Trophoblast cell (in vitro differentiated cells and primary cell): ENCODE results near the gene C4B.

Experiments
- DNase-seq, 2 donors: peaks; one replicate each; pipeline ENCODE4 v3.0.0-alpha.2; 2016
- H2AFZ ChIP-seq: 2 replicates; pipeline ENCODE4 v1.6.1; 2013; ENCODE audit warnings: low read length, moderate library complexity, mild to moderate bottlenecking; ENCODE audit not compliant: insufficient read depth, poor library complexity
- H2AK5ac ChIP-seq: 2 replicates; pipeline ENCODE4 v1.6.1; 2013; ENCODE audit warnings: mild to moderate bottlenecking, low read length
- H2BK120ac ChIP-seq: 2 replicates; pipeline ENCODE4 v1.6.1; 2013; ENCODE audit warnings: low read length, mild to moderate bottlenecking, moderate library complexity; ENCODE audit not compliant: insufficient read depth, poor library complexity
- H2BK12ac ChIP-seq: 2 replicates; pipeline ENCODE4 v1.6.1; 2013; ENCODE audit warnings: mild to moderate bottlenecking, low read length, moderate library complexity
- H2BK5ac ChIP-seq: 2 replicates; pipeline ENCODE4 v1.6.1; 2013; ENCODE audit warnings: low read length, low read depth, moderate library complexity, mild to moderate bottlenecking; ENCODE audit not compliant: poor library complexity
- H3K14ac ChIP-seq: 2 replicates; pipeline ENCODE4 v1.6.1; 2013; ENCODE audit warnings: mild to moderate bottlenecking, low read length
- H3K18ac ChIP-seq: 2 replicates; pipeline ENCODE4 v1.6.1; 2013; ENCODE audit warnings: mild to moderate bottlenecking, low read length
- H3K23ac ChIP-seq: 2 replicates; pipeline ENCODE4 v1.6.1; 2013; ENCODE audit warnings: low read length
- H3K27ac ChIP-seq: 2 replicates; pipeline ENCODE4 v1.5.1; 2013; ENCODE audit warnings: low read depth, mild to moderate bottlenecking, inconsistent platforms, low read length, moderate library complexity
- H3K27me3 ChIP-seq: 2 replicates; pipeline ENCODE4 v1.6.1; 2013; ENCODE audit warnings: inconsistent platforms, mild to moderate bottlenecking, low read length, moderate library complexity; ENCODE audit not compliant: insufficient read depth
- H3K36me3 ChIP-seq, 2 experiments: 1 replicate in 1 of 2; 2 replicates in 1 of 2; pipeline ENCODE4 v1.6.1; 2013; ENCODE audit warnings: low read length in 2 of 2, mild to moderate bottlenecking in 2 of 2, moderate library complexity in 1 of 2; ENCODE audit not compliant: insufficient read depth in 2 of 2, control insufficient read depth in 1 of 2
- H3K4ac ChIP-seq: 2 replicates; pipeline ENCODE4 v1.6.1; 2013; ENCODE audit warnings: low read depth, mild to moderate bottlenecking, low read length, moderate library complexity
- H3K4me1 ChIP-seq, 2 experiments: 1 replicate in 1 of 2; 2 replicates in 1 of 2; pipeline ENCODE4 v1.6.1; 2013; ENCODE audit warnings: low read length in 2 of 2, mild to moderate bottlenecking in 2 of 2, moderate library complexity in 1 of 2; ENCODE audit not compliant: insufficient read depth in 2 of 2, control insufficient read depth in 1 of 2
- H3K4me2 ChIP-seq: 2 replicates; pipeline ENCODE4 v1.6.1; 2013; ENCODE audit warnings: inconsistent platforms, mild to moderate bottlenecking, low read length, moderate library complexity
- H3K4me3 ChIP-seq: 2 replicates; pipeline ENCODE4 v1.5.1; 2013; ENCODE audit warnings: mild to moderate bottlenecking, low read depth, low read length, inconsistent platforms
- H3K79me1 ChIP-seq: one replicate; pipeline ENCODE4 v1.6.1; 2013; ENCODE audit warnings: low read length
- H3K79me2 ChIP-seq: 2 replicates; pipeline ENCODE4 v1.6.1; 2013; ENCODE audit warnings: low read length, mild to moderate bottlenecking; ENCODE audit not compliant: control insufficient read depth, insufficient read depth, poor library complexity
- H3K9ac ChIP-seq: 2 replicates; pipeline ENCODE4 v1.6.1; 2013; ENCODE audit warnings: mild to moderate bottlenecking, low read length
- H3K9me3 ChIP-seq: 2 replicates; pipeline ENCODE4 v1.6.1; 2013; ENCODE audit warnings: low read depth, mild to moderate bottlenecking, control low read depth, inconsistent platforms, low read length; ENCODE audit not compliant: insufficient read depth
- H4K12ac ChIP-seq: 2 replicates; pipeline ENCODE4 v1.6.1; 2013; ENCODE audit warnings: low read depth, mild to moderate bottlenecking, low read length, moderate library complexity
- H4K8ac ChIP-seq: 2 replicates; pipeline ENCODE4 v1.6.1; 2013; ENCODE audit warnings: low read depth, mild to moderate bottlenecking, low read length, moderate library complexity
- H4K91ac ChIP-seq: one replicate; pipeline ENCODE4 v1.6.1; 2013; ENCODE audit warnings: low read depth, mild to moderate bottlenecking, low read length, moderate library complexity
- WGBS: extraction: QIAGEN DNeasy Blood & Tissue Kit; methylation state at CpG from one replicate; pipeline ENCODE4 v1.1.7; 2013; ENCODE audit warnings: missing lambda C conversion rate; ENCODE audit not compliant: insufficient read length, insufficient coverage; ENCODE audit errors: extremely low coverage; 5-methylcytosine and 5-hydroxymethylcytosine counted together

Gene C4B

GRCh38 chr6:32073613-32074012, 59.0 kb downstream of the C4B start:
- Histone ChIP-seq H3K14ac (no peak overlapping the region), H2BK5ac (no peak overlapping the region), H2BK120ac (no peak overlapping the region), H3K79me2 (no peaks in the 10 kb centered on the region), H2AFZ (no peak overlapping the region), H3K4me2 (no peak overlapping the region), H3K79me1 (no peaks in the 10 kb centered on the region), H2AK5ac (no peak overlapping the region), H4K91ac (no peak overlapping the region), H4K8ac (no peak overlapping the region), H3K23ac (no peak overlapping the region), H3K18ac (no peak overlapping the region), H3K27me3 (no peaks in the 10 kb centered on the region), H3K27ac (no peak overlapping the region), H2BK12ac (no peak overlapping the region), H3K36me3 (no peaks in the 10 kb centered on the region), H3K4ac (no peak overlapping the region), H3K9ac (no peak overlapping the region), H3K4me1 (peaks cover 14 to 15% of the 10 kb centered on the region in 2 experiments), H4K12ac (no peak overlapping the region), H3K4me3 (no peak overlapping the region), H3K9me3 (no peaks in the 10 kb centered on the region)
- DNase-seq = no peak
- WGBS = no CpG with 5 or more reads among the region's 10 CpGs

- no peaks in the 10 kb centered on the region for H3K9me3 ChIP-seq
- DNase-seq = no peak
- H2BK5ac ChIP-seq = no peak overlapping the region
- no peak overlapping the region for H4K91ac ChIP-seq
- no peak overlapping the region for H3K14ac ChIP-seq
- no peaks in the 10 kb centered on the region for H3K79me2 ChIP-seq
- no peak overlapping the region for H3K9ac ChIP-seq
- no peak overlapping the region for H2AK5ac ChIP-seq
- no CpG with 5 or more reads among the region's 8 CpGs for WGBS
- no peak overlapping the region for H3K18ac ChIP-seq
- no peak overlapping the region for H4K12ac ChIP-seq
- H3K23ac ChIP-seq = no peak overlapping the region
- H4K8ac ChIP-seq = no peak overlapping the region
- H3K4me1 ChIP-seq = peaks cover 14 to 15% of the 10 kb centered on the region in 2 experiments
- H3K27me3 ChIP-seq = no peaks in the 10 kb centered on the region
- no peak overlapping the region for H2BK120ac ChIP-seq
- H3K27ac ChIP-seq = peak overlapping the region; percentile 0
- H3K4ac ChIP-seq = no peak overlapping the region
- no peaks in the 10 kb centered on the region for H3K79me1 ChIP-seq
- no peak overlapping the region for H3K4me3 ChIP-seq
- H2BK12ac ChIP-seq = no peak overlapping the region
- H3K36me3 ChIP-seq = no peaks in the 10 kb centered on the region
- no peak overlapping the region for H2AFZ ChIP-seq
- H3K4me2 ChIP-seq = no peak overlapping the region
Measured at GRCh38 chr6:32074996-32075532, 60.5 kb downstream of the C4B start.

- Histone ChIP-seq H2AK5ac (no peak overlapping the region), H3K79me2 (no peaks in the 10 kb centered on the region), H2BK12ac (no peak overlapping the region), H3K18ac (no peak overlapping the region), H4K91ac (no peak overlapping the region), H3K36me3 (no peaks in the 10 kb centered on the region), H4K12ac (no peak overlapping the region), H3K23ac (no peak overlapping the region), H3K14ac (no peak overlapping the region), H2BK120ac (no peak overlapping the region), H3K4ac (no peak overlapping the region), H3K4me3 (no peak overlapping the region), H3K27ac (no peak overlapping the region), H2BK5ac (no peak overlapping the region), H3K9me3 (no peaks in the 10 kb centered on the region), H4K8ac (no peak overlapping the region), H3K27me3 (no peaks in the 10 kb centered on the region), H3K9ac (no peak overlapping the region), H3K4me1 (peaks cover 14 to 15% of the 10 kb centered on the region in 2 experiments), H3K79me1 (no peaks in the 10 kb centered on the region), H2AFZ (no peak overlapping the region), H3K4me2 (no peak overlapping the region)
- no CpG with 5 or more reads among the region's 3 CpGs for WGBS
- DNase-seq = peak; percentile 49 to 54
Measured at GRCh38 chr6:32075781-32076180, 61.2 kb downstream of the C4B start.

- Histone ChIP-seq H3K9ac (no peak overlapping the region), H2BK5ac (no peak overlapping the region), H4K91ac (no peak overlapping the region), H3K79me1 (no peaks in the 10 kb centered on the region), H3K79me2 (no peaks in the 10 kb centered on the region), H3K27ac (no peak overlapping the region), H3K27me3 (no peaks in the 10 kb centered on the region), H2BK120ac (peak overlapping the region; percentile 6), H2AFZ (no peak overlapping the region), H3K36me3 (no peaks in the 10 kb centered on the region), H3K23ac (no peak overlapping the region), H3K14ac (no peak overlapping the region), H4K12ac (no peak overlapping the region), H3K9me3 (no peaks in the 10 kb centered on the region), H4K8ac (no peak overlapping the region), H3K4me1 (peaks cover 15 to 17% of the 10 kb centered on the region in 2 experiments), H2BK12ac (no peak overlapping the region), H3K18ac (no peak overlapping the region), H3K4me3 (no peak overlapping the region), H3K4ac (no peak overlapping the region), H3K4me2 (no peak overlapping the region), H2AK5ac (no peak overlapping the region)
- peak; percentile 43 to 62 for DNase-seq
- WGBS = no CpG with 5 or more reads among the region's 12 CpGs
Measured at GRCh38 chr6:32076321-32076809, 61.8 kb downstream of the C4B start.
